HG03439 (cell line): ENCODE measurements around the gene USP19.

Experiments
- ATAC-seq: cut with Tn5 transposase; IDR thresholded peaks from one replicate; pipeline ENCODE4 v1.9.1; 2021; ENCODE audit warnings: mild to moderate bottlenecking, moderate library complexity; ENCODE audit not compliant: unreplicated experiment

The USP19 gene

GRCh38 chr3:49133226-49133951 is 12.8 kb upstream of the USP19 start:
- no peak for ATAC-seq

- ATAC-seq = no peak
These were observed 12.0 kb upstream of the USP19 start, which contains the start of gene LAMB2 for GRCh38 chr3:49132437-49133225. Gene LAMB2, minus strand, starts transcription at chr3:49133050. Its CDS starts 183 bp downstream, at chr3:49132867.

GRCh38 chr3:49132073-49132436 is 11.4 kb upstream of the USP19 start:
- no peak for ATAC-seq

GRCh38 chr3:49131576-49131975 is 11.0 kb upstream of the USP19 start:
- no peak for ATAC-seq

GRCh38 chr3:49131040-49131439 is 10.4 kb upstream of the USP19 start:
- ATAC-seq = no peak

- ATAC-seq = no peak
These were observed 4.5 kb upstream of the USP19 start for GRCh38 chr3:49124991-49125670.

GRCh38 chr3:49124203-49124602 is 3.6 kb upstream of the USP19 start:
- ATAC-seq = no peak

GRCh38 chr3:49123687-49124086 is 3.1 kb upstream of the USP19 start:
- ATAC-seq = no peak

- ATAC-seq = no peak
These were observed 2.4 kb upstream of the USP19 start for GRCh38 chr3:49122886-49123545.

GRCh38 chr3:49122451-49122850 is 1.8 kb upstream of the USP19 start:
- ATAC-seq = no peak

GRCh38 chr3:49122022-49122421 is 1.4 kb upstream of the USP19 start:
- ATAC-seq = no peak

- ATAC-seq = no peak
These were observed 611 bp upstream of the USP19 start for GRCh38 chr3:49121132-49121736.

- ATAC-seq = no peak
These were observed 556 bp downstream of the USP19 start for GRCh38 chr3:49120096-49120437.

GRCh38 chr3:49119439-49119838 is 1.2 kb downstream of the USP19 start:
- no peak for ATAC-seq

- no peak for ATAC-seq
These were observed 1.6 kb downstream of the USP19 start for GRCh38 chr3:49119036-49119435.

GRCh38 chr3:49112262-49112661 is 8.4 kb downstream of the USP19 start:
- ATAC-seq = no peak

- ATAC-seq = no peak
These were observed 9.3 kb downstream of the USP19 start for GRCh38 chr3:49111347-49111746.

- no peak for ATAC-seq
These were observed 9.8 kb downstream of the USP19 start for GRCh38 chr3:49110780-49111179.

- ATAC-seq = no peak
These were observed 12.3 kb downstream of the USP19 start for GRCh38 chr3:49108346-49108745.

- peak; percentile 76 for ATAC-seq
These were observed 16.0 kb downstream of the USP19 start, which contains the start of gene QARS1 for GRCh38 chr3:49104427-49105291. Gene QARS1, minus strand, starts transcription at chr3:49104757. Its CDS starts 24 bp downstream, at chr3:49104733.
